Cerebellar nuclear complex (tissue), 1 donor: ENCODE data around the gene RXRG.

ENCODE experiments used
- DNase-seq, 2 experiments: peaks; one replicate each; lab custom pipeline; 2025; lab: John Stamatoyannopoulos, UW

RXRG gene

GRCh38 chr1:165409657-165410358, 35.1 kb downstream of the RXRG start:
- peak in 1 of 2 experiments; percentile 23 for DNase-seq

GRCh38 chr1:165408518-165408917, 36.4 kb downstream of the RXRG start:
- no peak for DNase-seq

GRCh38 chr1:165407398-165407797, 37.5 kb downstream of the RXRG start:
- no peak for DNase-seq

- no peak for DNase-seq
Measured at GRCh38 chr1:165403835-165404482, 41.0 kb downstream of the RXRG start.

GRCh38 chr1:165402517-165403111, 42.3 kb downstream of the RXRG start:
- no peak for DNase-seq

- no peak for DNase-seq
Measured at GRCh38 chr1:165397944-165398343, 47.0 kb downstream of the RXRG start.

GRCh38 chr1:165395901-165396300, 49.0 kb downstream of the RXRG start:
- DNase-seq = no peak

GRCh38 chr1:165395478-165395877, 49.4 kb downstream of the RXRG start:
- DNase-seq = no peak

- no peak for DNase-seq
Measured at GRCh38 chr1:165392634-165393571, 52.0 kb downstream of the RXRG start.

GRCh38 chr1:165389609-165390008, 55.3 kb downstream of the RXRG start:
- no peak for DNase-seq

GRCh38 chr1:165387961-165388360, 57.0 kb downstream of the RXRG start:
- DNase-seq = no peak

GRCh38 chr1:165387505-165387904, 57.4 kb downstream of the RXRG start:
- no peak for DNase-seq

- DNase-seq = peak in 1 of 2 experiments; percentile 24
Measured at GRCh38 chr1:165383599-165384405, 61.1 kb downstream of the RXRG start.

GRCh38 chr1:165383067-165383466, 61.9 kb downstream of the RXRG start:
- DNase-seq = no peak

- DNase-seq = no peak
Measured at GRCh38 chr1:165381745-165382505, 63.0 kb downstream of the RXRG start.

GRCh38 chr1:165376811-165377311, 68.1 kb downstream of the RXRG start:
- DNase-seq = no peak

- DNase-seq = no peak
Measured at GRCh38 chr1:165376041-165376810, 68.7 kb downstream of the RXRG start.

- DNase-seq = no peak
Measured at GRCh38 chr1:165375623-165376022, 69.3 kb downstream of the RXRG start.

GRCh38 chr1:165371588-165372225, 73.2 kb downstream of the RXRG start:
- DNase-seq = no peak
